Endothelial cell of umbilical vein (primary cell): Measurements from ENCODE around the gene SSBP3.

Experiments used
- FOS ChIP-seq: IDR thresholded peaks from 2 replicates; pipeline ENCODE4 v1.6.1; 2011; ENCODE audit warnings: mild to moderate bottlenecking, low read length, moderate library complexity, borderline replicate concordance; ENCODE audit not compliant: insufficient read depth
- TF ChIP-seq, protein P1 (sequence below): IDR thresholded peaks from 2 replicates; pipeline ENCODE4 v1.6.1; 2011; ENCODE audit not compliant: insufficient read depth, insufficient read length
- TF ChIP-seq, protein P2 (sequence below), 2 donors: IDR thresholded peaks; 1 replicate in 1 of 2; 2 replicates in 1 of 2; pipeline ENCODE4 v1.5.1; 2011; ENCODE audit warnings: low read length in 2 of 2, mild to moderate bottlenecking in 2 of 2, moderate library complexity in 2 of 2, control low read depth in 1 of 2, inconsistent platforms in 1 of 2, low read depth in 1 of 2; ENCODE audit not compliant: insufficient read depth in 1 of 2; ENCODE audit errors: extremely low read depth in 1 of 2

DNA sequence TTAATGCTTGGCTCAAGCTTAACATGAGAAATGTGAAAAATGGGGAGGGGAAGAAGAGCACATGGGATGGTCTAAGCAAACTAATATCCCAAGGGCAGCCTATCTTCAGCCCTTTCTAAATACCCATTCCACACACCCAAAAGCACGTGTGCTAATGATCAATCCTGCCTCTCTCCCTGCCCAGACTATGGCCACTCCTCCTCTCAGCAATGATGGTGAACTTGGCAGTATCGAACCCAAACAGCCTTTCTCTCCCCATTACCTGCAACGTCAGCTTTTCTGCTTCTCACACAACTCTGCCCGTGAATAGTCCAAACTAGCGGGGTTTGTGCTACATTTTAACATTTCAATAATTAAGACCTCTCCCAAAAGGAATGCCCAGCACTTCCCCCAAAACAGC is 41.6 kb downstream of the SSBP3 start:
- TF ChIP-seq, protein P1, sequence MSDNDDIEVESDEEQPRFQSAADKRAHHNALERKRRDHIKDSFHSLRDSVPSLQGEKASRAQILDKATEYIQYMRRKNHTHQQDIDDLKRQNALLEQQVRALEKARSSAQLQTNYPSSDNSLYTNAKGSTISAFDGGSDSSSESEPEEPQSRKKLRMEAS: no peak
- no peak for TF ChIP-seq FOS
- TF ChIP-seq, protein P2, sequence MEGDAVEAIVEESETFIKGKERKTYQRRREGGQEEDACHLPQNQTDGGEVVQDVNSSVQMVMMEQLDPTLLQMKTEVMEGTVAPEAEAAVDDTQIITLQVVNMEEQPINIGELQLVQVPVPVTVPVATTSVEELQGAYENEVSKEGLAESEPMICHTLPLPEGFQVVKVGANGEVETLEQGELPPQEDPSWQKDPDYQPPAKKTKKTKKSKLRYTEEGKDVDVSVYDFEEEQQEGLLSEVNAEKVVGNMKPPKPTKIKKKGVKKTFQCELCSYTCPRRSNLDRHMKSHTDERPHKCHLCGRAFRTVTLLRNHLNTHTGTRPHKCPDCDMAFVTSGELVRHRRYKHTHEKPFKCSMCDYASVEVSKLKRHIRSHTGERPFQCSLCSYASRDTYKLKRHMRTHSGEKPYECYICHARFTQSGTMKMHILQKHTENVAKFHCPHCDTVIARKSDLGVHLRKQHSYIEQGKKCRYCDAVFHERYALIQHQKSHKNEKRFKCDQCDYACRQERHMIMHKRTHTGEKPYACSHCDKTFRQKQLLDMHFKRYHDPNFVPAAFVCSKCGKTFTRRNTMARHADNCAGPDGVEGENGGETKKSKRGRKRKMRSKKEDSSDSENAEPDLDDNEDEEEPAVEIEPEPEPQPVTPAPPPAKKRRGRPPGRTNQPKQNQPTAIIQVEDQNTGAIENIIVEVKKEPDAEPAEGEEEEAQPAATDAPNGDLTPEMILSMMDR (IDR thresholded peaks at IDR 0.05; ENCODE audit: extremely low read depth in 1 of 2, insufficient read depth in 1 of 2, low read depth in 1 of 2, low read length in 2 of 2): no peak
